GM12874 (cell line): ENCODE results near the gene RFC2.

Experiments
- TF ChIP-seq, protein P1 (sequence below): IDR thresholded peaks from 2 replicates; pipeline ENCODE4 v1.5.1; 2011; ENCODE audit warnings: low read depth, mild to moderate bottlenecking, control low read depth, low read length, moderate library complexity; ENCODE audit not compliant: insufficient read depth

Gene RFC2

DNA sequence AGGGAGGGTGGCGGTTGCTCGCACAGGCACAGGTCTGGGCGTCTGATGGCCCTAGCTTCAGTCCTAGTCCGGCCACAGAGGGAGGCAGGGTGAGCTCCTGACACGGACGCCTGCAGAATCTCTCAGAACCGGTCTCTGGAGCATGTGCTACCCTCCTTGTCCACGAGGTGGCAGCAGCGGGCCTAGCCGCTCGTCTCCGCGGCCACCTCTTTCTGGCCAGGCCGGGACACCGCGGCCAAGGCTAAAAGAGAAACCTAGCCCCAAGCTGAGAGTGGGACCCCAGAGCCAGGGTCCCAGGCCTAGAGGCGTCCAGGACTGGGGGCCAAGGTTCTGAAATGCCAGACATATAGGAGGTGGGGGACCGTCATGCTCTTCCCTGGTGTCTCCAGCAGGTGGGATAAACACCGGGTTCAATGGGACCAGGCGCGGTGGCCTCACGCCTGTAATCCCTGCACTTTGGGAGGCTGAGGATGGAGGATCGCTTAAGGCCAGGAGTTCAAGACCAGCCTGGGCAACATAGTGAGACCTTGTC is 47.5 kb downstream of the RFC2 start:
- TF ChIP-seq, protein P1, sequence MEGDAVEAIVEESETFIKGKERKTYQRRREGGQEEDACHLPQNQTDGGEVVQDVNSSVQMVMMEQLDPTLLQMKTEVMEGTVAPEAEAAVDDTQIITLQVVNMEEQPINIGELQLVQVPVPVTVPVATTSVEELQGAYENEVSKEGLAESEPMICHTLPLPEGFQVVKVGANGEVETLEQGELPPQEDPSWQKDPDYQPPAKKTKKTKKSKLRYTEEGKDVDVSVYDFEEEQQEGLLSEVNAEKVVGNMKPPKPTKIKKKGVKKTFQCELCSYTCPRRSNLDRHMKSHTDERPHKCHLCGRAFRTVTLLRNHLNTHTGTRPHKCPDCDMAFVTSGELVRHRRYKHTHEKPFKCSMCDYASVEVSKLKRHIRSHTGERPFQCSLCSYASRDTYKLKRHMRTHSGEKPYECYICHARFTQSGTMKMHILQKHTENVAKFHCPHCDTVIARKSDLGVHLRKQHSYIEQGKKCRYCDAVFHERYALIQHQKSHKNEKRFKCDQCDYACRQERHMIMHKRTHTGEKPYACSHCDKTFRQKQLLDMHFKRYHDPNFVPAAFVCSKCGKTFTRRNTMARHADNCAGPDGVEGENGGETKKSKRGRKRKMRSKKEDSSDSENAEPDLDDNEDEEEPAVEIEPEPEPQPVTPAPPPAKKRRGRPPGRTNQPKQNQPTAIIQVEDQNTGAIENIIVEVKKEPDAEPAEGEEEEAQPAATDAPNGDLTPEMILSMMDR: peak; percentile 95

DNA sequence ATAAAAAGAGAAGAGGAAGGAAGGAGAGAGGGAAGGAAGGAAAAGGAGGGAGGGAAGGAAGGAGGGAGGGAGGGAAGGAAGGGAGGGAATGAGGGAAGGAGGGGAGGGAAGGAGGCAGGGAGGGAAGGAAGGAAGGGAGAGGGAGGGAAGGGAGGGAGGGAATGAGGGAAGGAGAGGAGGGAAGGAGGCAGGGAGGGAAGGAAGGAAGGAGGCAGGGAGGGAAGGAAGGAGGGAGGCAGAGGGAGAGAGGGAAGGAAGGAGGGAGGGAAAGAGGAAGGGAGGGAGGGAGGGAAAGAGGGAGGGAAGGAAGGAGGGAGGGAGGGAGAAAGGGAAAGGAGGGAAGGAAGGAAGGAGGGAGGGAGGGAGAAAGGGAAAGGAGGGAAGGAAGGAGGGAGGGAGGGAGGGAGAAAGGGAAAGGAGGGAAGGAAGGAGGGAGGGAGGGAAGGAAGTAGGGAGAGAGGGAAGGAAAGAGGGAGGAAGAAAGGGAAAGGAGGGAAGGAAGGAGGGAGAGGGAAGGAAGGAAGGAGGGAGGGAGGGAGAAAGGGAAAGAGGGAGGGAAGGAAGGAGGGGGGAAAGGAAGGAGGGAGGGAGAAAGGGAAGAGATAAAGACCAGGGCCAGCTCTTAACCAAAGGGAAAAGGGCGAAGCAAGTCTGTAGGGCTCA is 50.1 kb downstream of the RFC2 start:
- TF ChIP-seq, protein P1: no peak

DNA sequence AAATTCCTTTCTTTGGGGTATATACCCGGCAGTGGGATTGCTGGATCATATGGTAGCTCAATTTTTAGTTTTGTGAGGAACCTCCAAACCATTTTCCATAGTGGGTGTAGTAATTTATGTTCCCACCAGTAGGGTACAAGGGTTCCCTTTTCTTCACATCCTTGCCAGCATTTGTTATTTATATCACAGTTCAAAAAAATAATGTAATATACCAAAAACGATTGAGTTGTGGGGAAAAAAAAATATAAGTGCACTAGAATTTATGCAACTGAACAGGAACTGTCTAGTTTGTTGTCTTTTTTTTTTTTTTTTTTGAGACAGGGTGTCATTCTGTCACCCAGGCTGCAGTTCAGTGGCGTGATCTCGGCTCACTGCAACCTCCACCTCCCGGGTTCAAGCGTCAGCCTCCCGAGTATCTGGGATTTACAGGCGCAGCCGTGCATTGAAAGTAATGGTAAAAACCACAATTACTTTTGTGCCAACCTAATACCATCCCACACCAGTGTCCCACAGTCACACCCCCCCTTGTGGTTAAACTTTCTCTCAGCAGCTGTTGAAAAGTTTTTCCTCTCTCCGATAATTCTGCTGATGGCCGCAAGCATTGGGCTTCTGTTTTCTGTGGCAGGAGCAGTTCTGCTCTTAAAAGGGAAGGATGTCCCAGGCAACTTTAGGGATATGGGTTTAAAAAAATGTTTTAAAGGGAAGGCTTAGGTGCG is 51.2 kb downstream of the RFC2 start:
- TF ChIP-seq, protein P1: peak; percentile 56; the same call in 1 of the 2 replicates

DNA sequence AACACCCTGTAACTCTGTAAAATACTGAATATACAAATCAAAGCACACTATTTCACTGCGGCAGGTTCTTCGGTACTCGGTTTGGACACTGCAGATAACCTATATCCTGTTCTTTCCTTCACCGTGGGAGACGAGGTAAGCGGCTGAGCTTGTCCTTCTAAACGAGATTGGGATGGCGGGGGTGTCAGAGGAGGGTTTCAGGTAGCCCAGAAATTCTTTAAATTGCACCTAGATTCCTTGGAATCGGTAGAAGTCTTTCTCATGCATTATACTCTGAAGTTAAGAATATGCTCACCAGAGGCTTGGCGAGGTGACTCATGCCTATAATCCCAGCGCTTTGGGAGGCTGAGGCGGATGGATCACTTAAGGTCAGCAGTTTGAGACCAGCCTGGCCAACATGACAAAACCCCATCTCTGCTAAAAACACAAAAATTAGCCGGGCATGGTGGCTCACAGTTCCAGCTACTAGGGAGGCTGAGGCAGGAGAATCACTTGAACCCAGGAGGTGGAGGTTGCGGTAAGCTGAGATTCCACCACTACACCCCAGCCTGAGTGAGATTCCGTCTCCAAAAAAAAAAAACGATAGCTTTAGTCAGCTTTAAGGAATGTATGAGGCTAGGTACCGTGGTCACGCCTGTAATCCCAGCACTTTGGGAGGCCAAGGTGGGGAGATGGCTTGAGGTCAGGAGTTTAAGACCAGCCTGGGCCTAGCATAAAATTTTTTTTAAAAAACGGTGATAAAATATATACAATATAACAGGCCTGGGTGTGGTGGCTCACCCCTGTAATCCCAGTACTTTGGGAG is 54.4 kb downstream of the RFC2 start:
- TF ChIP-seq, protein P1: no peak

DNA sequence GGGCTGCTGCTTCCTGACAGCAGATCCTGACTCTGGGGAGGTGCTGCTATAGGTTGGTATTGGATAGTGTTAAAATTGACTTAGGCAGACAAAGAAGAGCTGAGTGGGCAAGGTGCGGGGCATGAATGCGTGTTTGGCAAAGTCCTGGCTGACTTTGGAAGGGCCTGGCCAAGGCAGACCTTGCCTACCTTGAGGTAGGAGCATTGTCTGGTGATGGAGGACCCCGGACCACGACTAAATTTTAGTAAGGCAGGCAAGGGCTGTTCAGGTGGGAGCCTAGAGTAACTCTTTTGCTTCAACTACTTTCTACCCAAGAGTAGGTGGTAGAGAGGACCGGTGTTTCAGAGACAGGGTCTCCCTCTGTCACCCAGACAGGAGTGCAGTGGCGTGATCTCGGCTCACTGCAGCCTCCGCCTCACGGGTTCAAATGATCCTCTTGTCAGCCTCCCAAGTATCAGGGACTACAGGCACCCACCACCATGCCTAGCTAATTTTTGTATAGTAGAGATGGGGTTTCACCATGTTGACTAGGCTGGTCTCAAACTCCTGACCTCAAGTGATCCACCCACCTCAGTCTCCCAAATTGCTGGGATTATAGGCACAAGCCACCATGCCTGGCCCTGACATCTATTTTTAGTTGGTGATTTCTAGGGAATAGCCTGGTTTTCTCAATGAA is 56.6 kb downstream of the RFC2 start:
- TF ChIP-seq, protein P1: no peak

DNA sequence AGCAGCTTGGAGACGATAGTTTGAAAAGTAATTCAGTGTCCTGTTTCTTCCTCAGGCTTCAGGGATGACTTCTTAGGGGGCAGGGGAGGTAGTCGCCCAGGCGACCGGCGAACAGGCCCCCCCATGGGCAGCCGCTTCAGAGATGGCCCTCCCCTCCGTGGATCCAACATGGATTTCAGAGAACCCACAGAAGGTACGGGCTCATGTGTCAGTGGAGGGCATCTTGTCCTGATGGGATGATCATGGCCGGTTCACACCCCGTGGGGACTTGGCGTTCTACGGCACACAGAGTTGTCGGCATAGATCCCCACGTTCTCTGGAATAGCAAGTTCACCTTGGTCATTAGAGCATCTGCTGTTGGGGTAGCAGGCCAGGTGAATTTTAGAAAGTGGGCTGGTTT is 59.5 kb downstream of the RFC2 start:
- TF ChIP-seq, protein P1: no peak
